ENCODE results near the gene PAQR7.

DNA sequence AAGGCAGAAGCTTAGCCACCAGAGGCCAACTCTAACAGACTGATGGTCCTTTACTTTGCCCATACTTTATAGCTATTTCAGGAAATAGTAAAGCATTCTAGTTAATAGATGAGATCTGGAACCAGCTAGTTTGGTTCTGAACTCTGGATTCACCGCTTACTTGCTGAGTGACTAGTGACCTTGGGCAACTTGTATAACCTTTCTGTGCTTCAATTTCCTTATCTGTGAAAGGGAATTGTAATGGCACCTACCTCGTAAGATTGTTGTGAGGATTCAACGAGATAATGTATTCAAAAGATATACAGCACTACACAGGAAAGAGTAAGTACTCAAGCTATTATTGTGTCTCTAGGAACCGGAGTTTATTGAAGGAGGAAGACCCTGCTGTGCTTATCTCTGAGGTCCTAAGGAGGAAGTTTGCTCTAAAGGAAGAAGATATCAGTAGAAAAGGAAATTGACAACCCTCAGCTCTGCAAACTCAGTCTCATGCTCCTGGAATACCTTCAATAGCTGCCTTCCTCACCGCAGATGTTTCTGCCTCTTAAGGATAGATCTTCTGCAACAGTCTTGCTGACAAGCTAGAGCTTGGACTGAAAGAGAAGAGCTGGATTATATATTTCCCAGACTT is 43.8 kb downstream of the PAQR7 start:
- TF ChIP-seq CTCF (IDR thresholded peaks at IDR 0.05; ENCODE audit: insufficient read depth, low read depth, low read length): no peak
- no peak for TF ChIP-seq EZH2 (IDR thresholded peaks at IDR 0.05; ENCODE audit: insufficient read depth, low read length)

Data from astrocyte (in vitro differentiated cells and primary cell).